Aorta (tissue), 5 donors: ENCODE measurements around the gene FDX2. TPM values are rescaled to one million over a fixed set of nuclear protein-coding genes. Genes with fewer than 3 reads are reported as not detected.

ENCODE experiments used
- ATAC-seq: fragments of 200-7000 bp; cut with Tn5 transposase; one replicate; pipeline ENCODE4 v1.9.1; 2022; ENCODE audit warnings: moderate library complexity; ENCODE audit not compliant: low FRiP score
- DNase-seq, 2 donors: peaks; one replicate each; pipeline ENCODE4 v3.0.0-alpha.2; 2020
- H3K27ac ChIP-seq, 2 donors: one replicate each; pipeline ENCODE4 v1.5.1; 2013; ENCODE audit warnings: low read length in 2 of 2, mild to moderate bottlenecking in 2 of 2, moderate library complexity in 2 of 2, control low read depth in 1 of 2, inconsistent platforms in 1 of 2, low read depth in 1 of 2
- H3K27me3 ChIP-seq, 2 donors: one replicate each; pipeline ENCODE4 v1.6.1; 2013; ENCODE audit warnings: control low read depth in 1 of 2, low read length in 1 of 2, mild to moderate bottlenecking in 1 of 2, moderate library complexity in 1 of 2; ENCODE audit not compliant: insufficient read depth in 2 of 2, control insufficient read depth in 1 of 2
- H3K36me3 ChIP-seq, 2 donors: one replicate each; pipeline ENCODE4 v1.6.1; 2013; ENCODE audit warnings: control low read depth in 1 of 2, low read length in 1 of 2, mild to moderate bottlenecking in 1 of 2; ENCODE audit not compliant: insufficient read depth in 2 of 2, control insufficient read depth in 1 of 2
- H3K4me1 ChIP-seq, 2 donors: one replicate each; pipeline ENCODE4 v1.6.1; 2013; ENCODE audit warnings: low read length in 2 of 2, control low read depth in 1 of 2, mild to moderate bottlenecking in 1 of 2, moderate library complexity in 1 of 2; ENCODE audit not compliant: insufficient read depth in 2 of 2, control insufficient read depth in 1 of 2
- H3K4me3 ChIP-seq, 2 donors: one replicate each; pipeline ENCODE4 v1.5.1; 2013; ENCODE audit warnings: low read length in 2 of 2, control low read depth in 1 of 2, mild to moderate bottlenecking in 1 of 2
- H3K9me3 ChIP-seq: one replicate; pipeline ENCODE4 v1.6.1; 2013; ENCODE audit warnings: mild to moderate bottlenecking, low read length; ENCODE audit not compliant: control insufficient read depth
- WGBS, 2 donors: extraction: QIAGEN DNeasy Blood & Tissue Kit; methylation state at CpG; one replicate each; pipeline ENCODE4 v1.1.7; 2013; 5-methylcytosine and 5-hydroxymethylcytosine counted together
- intact Hi-C, 2 donors: fragments of 100-400 bp; cut with DNase I; formaldehyde crosslinking; loops; one replicate each; pipeline versions ENCODE4 v1.14.2 to v1.15.0; 2022
- polyA plus RNA-seq, 2 donors: library from polyadenylated mRNA; stranded (reverse); fragments of 200-250 nt; gene quantifications; one replicate each; pipeline ENCODE4 v1.2.3, GENCODE V29; 2013
- total RNA-seq, 2 donors: library from RNA; stranded (reverse); fragmentation: NEBNext Ultra II Directional; extraction: Animal tissue kit (Norgen Biotek cat#: 25700); gene quantifications; one replicate each; pipeline ENCODE4 v1.2.1, GENCODE V29; 2021
- donor health status: healthy with polysubstance abuse.
- donor health status: Bipolar disorder and iron deficiency.
- donor health status: DM: no; HTN: no; CAD: no.
- donor health status: DM: no; HTN: no; CAD: no.
- donor health status: DM: yes; HTN: yes; CAD: no.

Gene FDX2
- total and polyA plus RNA-seq, 4 donors = 7.5 to 26.0 (median 21.6) TPM

DNA sequence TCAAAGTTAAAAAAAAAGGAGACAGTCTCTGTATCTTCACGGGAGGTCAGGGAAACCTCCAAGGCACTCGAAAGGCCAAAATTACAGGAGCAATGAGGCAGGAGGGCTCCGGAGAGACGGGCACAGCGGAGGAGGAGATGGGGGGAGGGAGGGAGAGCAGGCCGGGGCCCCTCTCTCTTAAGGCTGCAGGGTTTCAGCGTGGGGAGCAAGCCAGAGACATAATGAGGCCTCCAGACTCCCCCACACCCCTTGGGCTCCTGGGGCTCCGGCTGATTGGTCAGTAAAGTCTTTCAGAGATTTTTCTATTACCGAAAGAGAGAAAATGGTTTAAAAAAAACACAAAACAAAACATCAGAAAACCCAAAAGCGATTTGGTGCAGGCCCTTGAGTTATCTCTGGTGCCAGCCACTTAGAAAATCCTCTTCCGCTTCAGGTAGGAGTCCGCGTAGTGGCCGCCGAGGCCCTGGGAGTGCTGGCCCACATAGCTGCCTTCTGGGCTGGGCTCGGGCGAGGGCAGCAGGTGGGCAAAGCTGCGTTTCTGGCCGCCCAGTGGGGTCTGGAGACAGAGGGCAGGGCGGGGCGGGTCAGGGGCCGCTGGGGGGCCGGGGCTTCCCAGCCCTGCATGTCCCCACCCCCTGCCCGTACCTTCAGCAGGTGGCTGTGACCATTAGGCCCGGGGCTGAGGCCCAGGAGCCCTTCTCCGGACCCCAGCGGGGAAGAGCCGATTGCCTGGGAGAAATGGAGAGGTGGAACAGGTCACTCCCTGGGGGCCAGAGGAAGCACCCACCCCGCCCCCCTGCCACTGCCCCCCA is 1.4 kb upstream of the FDX2 start:
- no peak for ATAC-seq
- Histone ChIP-seq H3K36me3 (peaks cover 0 to 5% of the 10 kb centered on the region in 2 donors), H3K27me3 (no peaks in the 10 kb centered on the region), H3K4me1 (no peaks in the 10 kb centered on the region), H3K9me3 (no peaks in the 10 kb centered on the region), H3K27ac (no peak overlapping the region), H3K4me3 (no peak overlapping the region)
- 79 to 84% methylated on average over 28 to 29 of the region's 29 CpGs for WGBS, 2 donors
- no peak for DNase-seq
- intact Hi-C loops = no loop called here

DNA sequence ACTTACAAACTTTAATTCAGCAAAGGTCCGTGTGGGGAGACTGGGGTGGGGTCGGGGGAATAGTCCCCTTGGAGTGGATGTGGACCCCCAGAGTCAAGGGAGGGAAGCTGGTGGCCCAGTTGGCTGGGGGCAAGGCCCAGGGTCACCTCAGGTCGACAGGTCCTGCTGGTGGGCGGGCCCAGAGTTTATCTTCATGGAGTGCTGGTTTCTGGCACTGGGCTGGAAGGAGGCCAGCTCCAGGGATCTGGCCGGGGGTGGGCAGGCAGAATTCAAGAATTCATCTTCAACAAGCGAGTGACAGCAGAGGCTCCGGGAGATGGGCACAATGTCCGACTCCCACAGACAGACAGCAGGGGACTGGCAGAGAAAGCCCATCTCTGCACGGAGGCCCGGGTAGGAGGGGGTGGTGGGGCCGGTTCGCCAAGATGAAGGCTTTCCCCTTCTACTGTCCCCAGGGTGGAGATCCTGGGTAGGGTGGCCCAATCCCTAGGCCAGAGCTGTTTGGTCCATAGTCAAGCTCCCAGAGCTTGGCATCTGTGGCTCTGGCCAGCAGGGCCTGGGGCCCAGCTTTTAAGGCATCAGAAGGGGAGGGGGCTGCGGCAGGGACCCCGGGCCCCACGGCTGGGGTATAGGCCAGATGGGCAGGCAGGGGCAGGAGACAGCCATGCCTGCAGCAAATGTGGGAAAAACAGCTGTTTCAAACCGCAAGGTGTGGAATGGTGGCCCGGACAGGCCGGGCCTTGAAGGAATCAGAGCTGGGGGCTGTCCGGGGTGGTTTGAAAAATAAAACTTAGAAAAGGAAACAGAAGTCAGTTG is 622 bp upstream of the FDX2 start:
- Histone ChIP-seq H3K9me3 (no peaks in the 10 kb centered on the region), H3K27ac (no peak overlapping the region), H3K4me1 (no peaks in the 10 kb centered on the region), H3K36me3 (peaks cover 0 to 5% of the 10 kb centered on the region in 2 donors), H3K4me3 (no peak overlapping the region), H3K27me3 (no peaks in the 10 kb centered on the region)
- DNase-seq (no peak), ATAC-seq (peak; percentile 16)
- intact Hi-C loops = no loop called here
- WGBS, 2 donors = 54 to 59% methylated on average over 19 of the region's 19 CpGs

DNA sequence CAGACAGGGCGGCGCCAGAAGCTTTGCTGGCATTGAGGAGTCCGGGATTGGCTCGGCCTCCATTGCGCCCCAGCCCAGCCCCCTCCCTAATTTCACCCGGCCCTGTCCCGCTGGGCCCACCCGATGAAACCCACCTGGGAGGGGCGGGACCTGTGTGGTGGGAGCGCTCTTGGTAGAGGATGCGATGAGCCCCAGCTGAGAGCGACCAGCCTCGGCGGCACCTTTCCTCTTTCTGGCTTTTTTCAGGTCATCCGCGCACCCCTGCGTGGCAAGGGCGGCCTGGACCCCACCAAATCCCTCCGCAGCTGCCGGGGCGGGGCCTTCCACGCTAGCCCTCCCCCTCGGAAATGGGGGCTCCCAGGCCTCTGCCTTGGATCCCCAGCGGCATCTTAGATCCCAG is 6.4 kb downstream of the FDX2 start, which contains the start of gene ZGLP1:
Gene ZGLP1, minus strand, starts transcription at position 393 of the 400 bp plus-strand sequence.
- H3K36me3 ChIP-seq = peaks cover 0 to 3% of the 10 kb centered on the region in 2 donors
- intact Hi-C loops = no loop called here
- H3K27me3 ChIP-seq = no peaks in the 10 kb centered on the region
- no peaks in the 10 kb centered on the region for H3K4me1 ChIP-seq
- H3K9me3 ChIP-seq = no peaks in the 10 kb centered on the region
- H3K4me3 ChIP-seq = no peak within 1 kb of the TSS
- DNase-seq (no peak), ATAC-seq (no peak)
- H3K27ac ChIP-seq = no peak within 1 kb of the TSS
- 94% methylated on average over 23 to 24 of the region's 24 CpGs for WGBS, 2 donors

DNA sequence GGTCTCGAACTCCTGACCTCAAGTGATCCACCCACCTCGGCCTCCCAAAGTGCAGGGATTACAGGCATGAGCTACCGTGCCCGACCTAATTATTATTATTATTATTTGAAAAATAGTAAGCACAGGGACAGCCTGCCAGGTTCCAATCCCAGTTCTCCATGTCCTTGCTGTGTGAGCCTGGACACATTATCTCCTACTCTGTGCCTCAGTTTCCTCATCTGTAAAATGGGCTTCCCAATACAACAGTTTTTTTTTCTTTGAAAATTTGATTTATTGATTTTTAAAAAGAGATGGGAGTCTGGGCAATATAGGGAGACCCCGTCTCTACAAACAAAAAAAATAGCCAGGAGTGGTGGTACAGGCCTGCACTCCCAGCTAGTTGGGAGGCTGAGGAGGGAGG is 9.5 kb downstream of the FDX2 start:
- WGBS, 2 donors = 88 to 97% methylated on average over 5 of the region's 5 CpGs
- Histone ChIP-seq H3K27me3 (no peaks in the 10 kb centered on the region), H3K36me3 (peaks cover 0 to 3% of the 10 kb centered on the region in 2 donors), H3K27ac (no peak overlapping the region), H3K9me3 (no peaks in the 10 kb centered on the region), H3K4me3 (no peak overlapping the region), H3K4me1 (no peaks in the 10 kb centered on the region)
- DNase-seq (no peak), ATAC-seq (no peak)
- intact Hi-C loops = no loop called here

DNA sequence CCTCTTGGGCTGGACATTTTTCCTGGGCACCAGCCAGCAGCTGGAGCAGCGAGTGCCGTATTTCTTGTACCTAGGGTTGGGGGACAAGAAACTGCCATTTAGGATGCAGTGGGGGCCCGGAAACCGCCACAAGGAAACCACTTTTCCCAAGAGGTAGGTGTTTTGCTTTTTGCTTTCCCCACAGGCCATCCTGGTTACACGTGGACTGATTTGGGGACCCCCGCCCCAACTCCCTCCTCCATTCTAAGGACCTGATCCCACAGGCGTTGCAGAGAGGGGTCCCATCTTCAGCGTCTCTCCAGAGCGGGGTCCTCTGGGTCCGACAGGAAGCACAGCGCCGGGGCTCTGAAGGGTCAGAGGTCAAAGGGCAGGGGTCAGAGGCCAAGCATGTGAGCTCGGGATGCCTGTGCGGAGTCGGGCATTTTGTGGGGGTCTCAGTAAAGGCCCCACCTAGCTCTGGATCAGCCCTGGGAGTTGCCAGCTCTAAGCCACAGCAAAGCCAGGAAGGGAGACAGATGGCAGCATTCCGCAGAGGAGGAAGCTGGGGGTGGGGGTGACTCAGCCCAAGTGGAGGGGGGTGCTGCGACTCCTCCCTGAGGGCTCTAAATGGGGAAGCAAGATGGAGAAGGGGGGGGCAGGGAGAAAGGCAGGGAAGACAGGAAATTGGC is 10.5 kb downstream of the FDX2 start:
- intact Hi-C loops = no loop called here
- no peak for ATAC-seq
- Histone ChIP-seq H3K4me3 (no peak overlapping the region), H3K27ac (no peak overlapping the region), H3K4me1 (no peaks in the 10 kb centered on the region), H3K27me3 (no peaks in the 10 kb centered on the region), H3K9me3 (no peaks in the 10 kb centered on the region), H3K36me3 (no peaks in the 10 kb centered on the region)
- peak in 1 of 2 donors; percentile 75 for DNase-seq
- WGBS, 2 donors = 70 to 77% methylated on average over 17 of the region's 17 CpGs

DNA sequence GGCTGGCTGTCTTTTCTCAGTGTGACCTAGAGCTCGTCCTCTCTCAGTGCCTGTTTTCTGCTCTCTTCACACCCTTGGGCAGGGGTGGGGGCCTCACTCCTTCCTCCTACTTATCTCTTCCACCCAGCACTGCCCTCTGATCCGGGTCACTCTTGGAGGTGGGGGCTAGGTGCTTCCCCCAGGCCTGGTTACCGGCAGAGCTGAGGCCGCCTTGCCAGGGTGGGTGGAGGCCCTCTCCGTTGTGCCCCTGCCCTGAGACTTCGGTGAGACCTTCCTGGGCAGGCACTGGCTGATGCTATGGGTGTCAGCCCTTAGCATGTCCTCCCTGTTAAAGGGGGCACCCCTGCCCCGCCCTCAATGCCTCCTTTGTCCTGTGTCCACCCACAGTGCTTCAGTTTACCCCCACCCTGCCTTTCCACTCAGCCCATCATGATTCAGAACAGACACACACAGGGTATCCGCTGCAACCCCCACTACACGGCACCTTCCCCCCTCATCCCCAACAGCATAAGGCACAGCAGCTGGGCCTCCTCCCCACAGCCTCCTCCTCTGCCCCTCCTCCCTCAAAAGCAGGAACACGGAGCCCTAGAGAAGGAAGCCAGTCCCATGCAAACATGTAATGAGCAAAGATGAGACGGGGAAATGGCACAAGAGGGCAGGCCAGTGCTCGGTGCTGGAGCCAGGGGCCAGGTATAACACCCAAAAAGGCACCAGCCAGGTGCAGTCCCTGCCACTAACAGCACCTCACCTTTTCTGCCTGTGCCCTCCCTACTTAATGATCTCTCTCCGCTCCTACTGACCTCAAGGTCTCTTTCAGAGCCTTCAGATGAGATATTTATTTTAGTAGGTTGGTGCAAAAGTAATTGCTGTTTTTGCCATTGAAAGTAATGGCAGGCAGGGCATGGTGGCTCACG is 16.0 kb downstream of the FDX2 start:
- Histone ChIP-seq H3K36me3 (no peaks in the 10 kb centered on the region), H3K9me3 (no peaks in the 10 kb centered on the region), H3K27ac (no peak overlapping the region), H3K4me1 (no peaks in the 10 kb centered on the region), H3K27me3 (no peaks in the 10 kb centered on the region), H3K4me3 (no peak overlapping the region)
- peak in 1 of 2 donors; percentile 46 for DNase-seq
- 58 to 59% methylated on average over 14 of the region's 14 CpGs for WGBS, 2 donors
- intact Hi-C loops = no loop called here
- peak; percentile 34 for ATAC-seq

DNA sequence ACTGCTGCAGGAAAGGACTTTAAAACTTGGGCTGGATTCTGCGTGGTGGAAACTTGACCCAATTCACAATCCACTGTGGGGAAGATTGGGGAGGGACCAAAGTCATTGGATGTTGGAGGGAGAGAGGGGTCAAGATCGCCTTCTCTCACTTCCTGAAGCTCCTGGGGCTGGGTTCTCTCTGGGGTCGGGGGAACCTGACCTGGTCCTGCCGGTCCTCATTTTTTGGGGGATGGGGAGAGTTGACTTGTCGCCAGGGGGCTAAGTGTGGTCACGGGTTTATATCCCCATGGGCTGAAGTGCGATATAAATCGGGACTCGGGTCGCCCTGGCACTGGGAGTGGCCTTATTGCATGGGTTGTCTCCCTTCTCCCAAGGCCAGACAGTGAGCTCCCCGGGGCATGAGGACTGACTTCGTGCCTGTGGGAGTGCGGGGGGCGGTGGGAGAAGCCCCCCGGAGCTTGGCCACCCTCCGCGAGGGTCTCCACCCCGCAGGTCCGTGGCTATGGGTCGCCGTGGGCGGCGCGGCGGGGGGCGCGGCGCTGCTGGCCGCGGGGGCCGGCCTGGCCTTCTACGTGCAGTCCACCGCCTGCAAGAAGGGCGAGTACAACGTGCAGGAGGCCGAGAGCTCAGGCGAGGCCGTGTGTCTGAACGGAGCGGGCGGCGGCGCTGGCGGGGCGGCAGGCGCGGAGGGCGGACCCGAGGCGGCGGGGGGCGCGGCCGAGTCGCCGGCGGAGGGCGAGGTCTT is 19.8 kb downstream of the FDX2 start:
- Histone ChIP-seq H3K27ac (no peak overlapping the region), H3K4me1 (no peaks in the 10 kb centered on the region), H3K4me3 (no peak overlapping the region), H3K36me3 (no peaks in the 10 kb centered on the region), H3K27me3 (no peaks in the 10 kb centered on the region), H3K9me3 (no peaks in the 10 kb centered on the region)
- WGBS, 2 donors = 4 to 5% methylated on average over 57 to 58 of the region's 58 CpGs
- intact Hi-C loops = no loop called here
- DNase-seq = no peak
- ATAC-seq = no peak
